Left lung (tissue), 10 donors: ENCODE results near the gene PHF23. TPM values are rescaled to one million over a fixed set of nuclear protein-coding genes. Genes with fewer than 3 reads are reported as not detected.

Experiments
- ATAC-seq: fragments of 200-7000 bp; cut with Tn5 transposase; one replicate; pipeline ENCODE4 v1.9.1; 2020; ENCODE audit warnings: moderate library complexity
- DNase-seq, 4 donors: peaks; one replicate each; pipeline ENCODE4 v3.0.0-alpha.2; 2013 to 2020
- H3K27ac ChIP-seq, 2 donors: fragments of 200-600 bp; sonication (generic) in 1 of 2; one replicate each; pipeline versions ENCODE4 v1.5.0 to v1.8.0; 2020 to 2021
- H3K27me3 ChIP-seq, 2 donors: fragments of 200-600 bp; sonication (generic) in 1 of 2; one replicate each; pipeline versions ENCODE4 v1.5.0 to v1.8.0; 2020 to 2021
- H3K36me3 ChIP-seq, 2 donors: fragments of 200-600 bp; sonication (generic) in 1 of 2; one replicate each; pipeline versions ENCODE4 v1.5.0 to v1.8.0; 2020 to 2021
- H3K4me1 ChIP-seq, 2 donors: fragments of 200-600 bp; one replicate each; pipeline ENCODE4 v1.8.0; 2021
- H3K4me3 ChIP-seq, 2 donors: fragments of 200-600 bp; sonication (generic) in 1 of 2; one replicate each; pipeline versions ENCODE4 v1.5.0 to v1.8.0; 2020 to 2021; ENCODE audit warnings: mild to moderate bottlenecking in 1 of 2
- H3K9me3 ChIP-seq, 2 donors: fragments of 200-600 bp; sonication (generic) in 1 of 2; one replicate each; pipeline versions ENCODE4 v1.5.0 to v1.8.0; 2020 to 2021
- CTCF ChIP-seq, 2 donors: fragments of 200-600 bp; sonication (generic) in 1 of 2; IDR thresholded peaks; one replicate each; pipeline versions ENCODE4 v1.5.0 to v1.8.0; 2021; ENCODE audit warnings: antibody characterized with exemption in 2 of 2
- intact Hi-C, 2 donors: fragments of 100-400 bp; cut with DNase I; formaldehyde crosslinking; loops; one replicate each; pipeline versions ENCODE4 v1.11.2 to v1.14.2; 2022
- polyA plus RNA-seq, 6 donors: library from polyadenylated mRNA; unstranded; fragments of 120-200 nt; gene quantifications; one replicate each; pipeline ENCODE4 v1.2.1, GENCODE V29; 2013; ENCODE audit not compliant: insufficient read length in 6 of 6
- total RNA-seq, 2 donors: library from RNA; stranded (reverse); fragmentation: NEBNext Ultra II Directional; extraction: Animal tissue kit (Norgen Biotek cat#: 25700); gene quantifications; one replicate each; pipeline ENCODE4 v1.2.1, GENCODE V29; 2021
- donor health status: DM: no; HTN: yes; CAD: no.
- donor health status: DM: no; HTN: no; CAD: no.

The PHF23 gene
- total and polyA plus RNA-seq, 8 donors: 31.1 to 51.2 (median 44.5) TPM

DNA sequence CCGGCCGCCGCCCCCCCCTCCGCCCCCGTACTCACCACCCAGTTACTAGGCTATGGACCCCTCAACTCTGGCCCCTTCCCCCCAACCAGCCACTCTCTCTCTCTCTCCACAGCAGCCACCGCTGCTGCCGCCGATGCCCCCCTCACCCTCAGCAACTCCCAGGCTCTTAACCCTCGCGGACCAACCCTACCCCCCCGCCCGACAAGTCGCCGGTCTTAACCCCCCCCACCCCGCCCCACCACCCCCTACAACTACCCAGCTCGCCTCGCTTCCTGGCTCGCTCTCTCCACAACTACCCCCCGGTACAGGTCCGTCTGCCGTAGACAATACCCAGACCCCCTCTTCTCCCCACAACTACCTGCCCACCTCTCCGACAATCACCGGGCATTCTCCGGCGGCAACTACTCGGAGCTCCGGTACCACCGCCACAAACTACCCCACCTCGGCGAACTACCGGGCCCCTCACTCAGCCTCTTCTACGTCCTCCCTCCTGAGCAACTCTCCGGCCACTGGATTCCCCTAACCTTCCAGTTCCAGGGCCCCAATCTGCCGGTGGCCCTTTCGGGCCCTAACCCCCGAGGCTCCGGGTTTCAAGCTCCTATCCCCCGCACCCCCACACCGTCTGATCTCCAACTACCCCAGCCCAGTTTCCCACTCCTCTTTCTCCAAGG lies 702 bp downstream of the PHF23 start:
- ATAC-seq (no peak), DNase-seq (peak in 2 of 4 donors; percentile 55 to 73)
- H3K27me3 ChIP-seq: no peaks in the 10 kb centered on the region
- no peaks in the 10 kb centered on the region for H3K9me3 ChIP-seq
- intact Hi-C loops: no loop called here
- H3K4me3 ChIP-seq: peak overlapping the region; percentile 86 to 99
- no peak for TF ChIP-seq CTCF (IDR thresholded peaks at IDR 0.05)
- H3K27ac ChIP-seq: peak overlapping the region; percentile 89 to 96
- H3K4me1 ChIP-seq: peaks cover 24 to 61% of the 10 kb centered on the region in 2 donors
- peaks cover 0 to 37% of the 10 kb centered on the region in 2 donors for H3K36me3 ChIP-seq

DNA sequence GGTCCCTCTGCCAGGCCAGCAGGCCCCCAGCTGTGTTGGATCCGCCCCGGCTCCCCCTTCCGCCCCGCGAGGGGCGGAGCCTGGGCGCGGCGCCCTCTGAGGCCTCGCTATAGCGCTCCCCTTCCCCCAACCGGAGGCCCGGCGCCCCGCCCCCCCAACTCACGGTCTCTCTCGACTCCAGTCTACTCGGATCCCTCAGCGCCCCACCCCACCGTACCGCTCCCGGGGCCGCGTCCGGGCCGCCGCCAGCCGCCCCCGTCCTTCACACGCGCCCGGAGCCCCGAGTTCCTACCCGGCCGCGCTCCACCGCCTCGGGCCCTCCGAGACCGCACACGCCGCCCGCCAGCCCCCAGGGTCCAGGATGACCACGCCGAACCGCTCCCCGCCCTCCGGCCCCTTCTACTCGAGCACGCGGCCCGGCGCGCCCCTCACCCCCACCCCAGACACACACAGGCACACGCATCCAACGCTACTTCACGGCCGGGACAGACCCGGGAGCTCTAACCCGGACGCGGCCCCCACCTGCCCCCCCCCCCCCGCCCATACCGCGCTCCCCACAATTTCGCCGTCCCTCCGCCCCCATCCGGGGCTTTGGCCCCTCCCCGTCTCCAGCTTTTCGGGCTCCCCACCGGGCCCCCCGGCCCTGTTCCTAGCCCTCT lies 1.4 kb downstream of the PHF23 start:
- H3K27ac ChIP-seq: peak overlapping the region; percentile 89 to 96
- H3K9me3 ChIP-seq: no peaks in the 10 kb centered on the region
- H3K27me3 ChIP-seq: no peaks in the 10 kb centered on the region
- ATAC-seq: peak; percentile 15
- peaks cover 24 to 63% of the 10 kb centered on the region in 2 donors for H3K4me1 ChIP-seq
- TF ChIP-seq CTCF (IDR thresholded peaks at IDR 0.05): no peak
- peak in 3 of 4 donors; percentile 82 to 94 (median 90) for DNase-seq
- peak overlapping the region; percentile 86 to 99 for H3K4me3 ChIP-seq
- intact Hi-C loops: no loop called here
- H3K36me3 ChIP-seq: peaks cover 0 to 37% of the 10 kb centered on the region in 2 donors

GRCh38 chr17:7237266-7237760 lies 1.9 kb downstream of the PHF23 start:
- H3K4me1 ChIP-seq: peaks cover 30 to 68% of the 10 kb centered on the region in 2 donors

GRCh38 chr17:7236808-7237207 lies 2.4 kb downstream of the PHF23 start:
- H3K4me3 ChIP-seq: peak overlapping the region in 1 of 2 donors; percentile 99
- intact Hi-C loops: no loop called here
- peak overlapping the region in 1 of 2 donors; percentile 96 for H3K27ac ChIP-seq
- DNase-seq (no peak), ATAC-seq (no peak)
- H3K27me3 ChIP-seq: no peaks in the 10 kb centered on the region
- H3K4me1 ChIP-seq: peaks cover 31 to 73% of the 10 kb centered on the region in 2 donors
- TF ChIP-seq CTCF (IDR thresholded peaks at IDR 0.05): no peak
- no peaks in the 10 kb centered on the region for H3K9me3 ChIP-seq
- H3K36me3 ChIP-seq: peaks cover 0 to 37% of the 10 kb centered on the region in 2 donors

More at GRCh38 chr17:7237266-7237760, 1.9 kb downstream of the PHF23 start:
- ATAC-seq (no peak), DNase-seq (no peak)
- no peak for TF ChIP-seq CTCF (IDR thresholded peaks at IDR 0.05)
- Histone ChIP-seq H3K27me3 (no peaks in the 10 kb centered on the region), H3K9me3 (no peaks in the 10 kb centered on the region), H3K27ac (peak overlapping the region; percentile 89 to 96), H3K4me3 (peak overlapping the region; percentile 86 to 99), H3K36me3 (peaks cover 0 to 37% of the 10 kb centered on the region in 2 donors)
- intact Hi-C loops: no loop called here
